ENCODE measurements around the gene VPS13D. TPM values are rescaled to one million over a fixed set of nuclear protein-coding genes. Genes with fewer than 3 reads are reported as not detected.

VPS13D gene
- total RNA-seq, 1 donor from 2014 or later = 88.9 TPM

DNA sequence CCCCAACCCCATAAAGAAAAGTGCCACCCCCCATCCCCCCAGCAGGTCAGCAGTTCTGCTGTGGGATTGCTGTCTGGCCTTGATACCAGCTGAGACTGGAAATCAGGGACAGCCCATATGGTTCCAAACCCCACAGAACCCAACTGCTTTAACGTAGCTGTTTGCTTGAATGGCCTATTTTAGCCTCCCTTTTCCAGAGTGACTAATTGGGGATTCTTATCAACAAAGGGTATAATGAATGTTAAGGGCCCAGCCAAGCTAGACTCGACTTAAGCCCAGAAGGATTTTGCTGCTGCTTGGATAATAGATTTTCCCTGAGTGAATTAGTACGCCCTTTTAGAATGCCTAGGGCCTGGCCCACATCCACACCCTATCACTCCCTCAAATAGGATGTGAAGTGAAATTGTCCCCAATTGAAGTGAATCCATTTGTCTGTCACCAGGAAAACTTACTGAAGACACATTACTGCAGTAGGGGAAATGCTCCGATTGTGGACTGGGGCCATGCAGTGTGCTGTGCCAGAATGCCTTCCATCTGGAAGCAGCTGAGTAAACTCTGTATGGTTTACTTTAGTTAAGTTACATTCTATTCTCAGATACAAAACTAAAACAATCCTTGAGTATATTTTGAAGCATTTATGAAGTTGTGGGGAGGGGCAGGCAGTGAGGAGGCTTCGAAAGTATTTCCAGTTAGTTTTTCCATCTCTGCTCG is 231.2 kb downstream of the VPS13D start:
- Histone ChIP-seq H3K4me1 (peaks cover 84% of the 10 kb centered on the region), H3K27ac (peak overlapping the region; percentile 77), H3K4me3 (no peak overlapping the region), H3K27me3 (no peaks in the 10 kb centered on the region), H3K36me3 (peaks cover 0 to 2% of the 10 kb centered on the region in 2 donors), H3K9me3 (no peaks in the 10 kb centered on the region)
- intact Hi-C loops (cut with DNase I) = no loop called here
- TF ChIP-seq, protein P1, sequence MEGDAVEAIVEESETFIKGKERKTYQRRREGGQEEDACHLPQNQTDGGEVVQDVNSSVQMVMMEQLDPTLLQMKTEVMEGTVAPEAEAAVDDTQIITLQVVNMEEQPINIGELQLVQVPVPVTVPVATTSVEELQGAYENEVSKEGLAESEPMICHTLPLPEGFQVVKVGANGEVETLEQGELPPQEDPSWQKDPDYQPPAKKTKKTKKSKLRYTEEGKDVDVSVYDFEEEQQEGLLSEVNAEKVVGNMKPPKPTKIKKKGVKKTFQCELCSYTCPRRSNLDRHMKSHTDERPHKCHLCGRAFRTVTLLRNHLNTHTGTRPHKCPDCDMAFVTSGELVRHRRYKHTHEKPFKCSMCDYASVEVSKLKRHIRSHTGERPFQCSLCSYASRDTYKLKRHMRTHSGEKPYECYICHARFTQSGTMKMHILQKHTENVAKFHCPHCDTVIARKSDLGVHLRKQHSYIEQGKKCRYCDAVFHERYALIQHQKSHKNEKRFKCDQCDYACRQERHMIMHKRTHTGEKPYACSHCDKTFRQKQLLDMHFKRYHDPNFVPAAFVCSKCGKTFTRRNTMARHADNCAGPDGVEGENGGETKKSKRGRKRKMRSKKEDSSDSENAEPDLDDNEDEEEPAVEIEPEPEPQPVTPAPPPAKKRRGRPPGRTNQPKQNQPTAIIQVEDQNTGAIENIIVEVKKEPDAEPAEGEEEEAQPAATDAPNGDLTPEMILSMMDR (IDR thresholded peaks at IDR 0.05) = no peak
- TF ChIP-seq POLR2AphosphoS5 (IDR thresholded peaks at IDR 0.05; ENCODE audit: insufficient read depth in 1 of 2, low read depth in 1 of 2) (peak in 1 of 2 donors; percentile 16), POLR2A (IDR thresholded peaks at IDR 0.05) (no peak)
- DNase-seq (ENCODE audit: extremely low spot score in 2 of 2) = no peak

DNA sequence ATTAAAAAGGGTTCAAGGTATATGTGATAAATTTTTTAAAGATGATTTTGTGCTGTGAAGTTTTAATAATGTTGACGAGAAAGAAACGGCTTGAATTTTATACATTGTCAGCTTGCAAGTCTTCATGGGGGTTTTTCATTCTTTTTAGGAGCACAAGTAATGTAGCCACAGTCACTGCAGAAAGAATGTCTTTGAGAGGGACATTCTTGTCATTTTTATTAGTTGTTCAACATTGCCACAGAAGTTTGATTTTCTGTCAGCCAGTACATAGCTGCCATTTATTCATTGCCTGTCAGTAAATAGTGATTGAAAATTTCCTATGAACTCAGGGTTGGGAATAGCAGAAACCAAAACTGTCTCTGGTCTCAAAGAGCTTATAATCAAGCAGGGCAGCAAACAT is 231.9 kb downstream of the VPS13D start:
- Histone ChIP-seq H3K27ac (peak overlapping the region; percentile 77), H3K4me1 (peaks cover 77% of the 10 kb centered on the region), H3K27me3 (no peaks in the 10 kb centered on the region), H3K4me3 (no peak overlapping the region), H3K9me3 (no peaks in the 10 kb centered on the region), H3K36me3 (no peaks in the 10 kb centered on the region)
- intact Hi-C loops (cut with DNase I) = no loop called here
- DNase-seq (ENCODE audit: extremely low spot score in 2 of 2) = no peak
- TF ChIP-seq POLR2A (IDR thresholded peaks at IDR 0.05) (no peak), POLR2AphosphoS5 (IDR thresholded peaks at IDR 0.05; ENCODE audit: insufficient read depth in 1 of 2, low read depth in 1 of 2) (no peak)
- TF ChIP-seq, protein P1 (IDR thresholded peaks at IDR 0.05) = no peak

DNA sequence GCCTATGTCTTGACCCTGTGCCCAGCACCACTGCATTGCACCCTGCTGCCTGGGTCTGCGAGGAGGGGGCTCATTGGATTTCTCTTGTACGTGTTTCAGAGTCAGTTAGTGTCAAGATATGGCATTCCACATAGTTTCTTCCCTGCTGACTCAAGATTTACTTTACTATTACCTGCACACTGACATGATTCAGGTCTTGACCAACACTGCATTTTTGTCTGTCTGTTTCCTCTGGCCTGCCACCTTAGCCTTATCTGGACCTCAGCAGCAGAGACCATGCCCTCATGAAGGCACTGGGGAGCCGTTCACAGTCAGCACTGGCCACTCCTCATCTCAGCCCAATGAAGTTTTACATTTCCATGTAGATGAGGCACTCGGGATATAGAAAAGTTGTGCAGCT is 232.8 kb downstream of the VPS13D start:
- no peak for TF ChIP-seq POLR2AphosphoS5 (IDR thresholded peaks at IDR 0.05; ENCODE audit: insufficient read depth in 1 of 2, low read depth in 1 of 2)
- TF ChIP-seq, protein P1 (IDR thresholded peaks at IDR 0.05) = no peak
- no peak for TF ChIP-seq POLR2A (IDR thresholded peaks at IDR 0.05)
- Histone ChIP-seq H3K9me3 (no peaks in the 10 kb centered on the region), H3K4me1 (peaks cover 69% of the 10 kb centered on the region), H3K36me3 (no peaks in the 10 kb centered on the region), H3K27ac (peak overlapping the region; percentile 77), H3K4me3 (no peak overlapping the region), H3K27me3 (no peaks in the 10 kb centered on the region)
- DNase-seq (ENCODE audit: extremely low spot score in 2 of 2) = no peak
- intact Hi-C loops (cut with DNase I) = no loop called here

DNA sequence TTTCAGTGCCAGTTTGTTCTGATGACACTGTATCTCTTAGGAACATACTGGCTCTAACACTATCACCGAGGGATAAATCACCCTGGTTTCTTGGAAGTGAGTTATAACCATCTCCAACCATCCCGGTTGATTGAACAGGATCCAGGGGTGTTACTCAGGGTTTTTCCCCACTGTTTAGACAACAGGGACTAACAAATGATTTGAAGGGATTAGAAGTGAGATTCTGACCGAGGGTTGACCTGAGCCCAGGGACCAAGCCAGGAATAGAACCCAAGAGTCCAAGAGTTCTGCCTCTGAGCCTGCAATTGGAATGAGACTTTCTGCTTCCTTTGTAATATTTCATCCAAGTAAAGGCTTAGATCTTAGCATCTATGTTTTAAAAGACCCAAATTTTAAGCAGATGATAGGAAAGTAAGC is 234.2 kb downstream of the VPS13D start:
- TF ChIP-seq POLR2A (IDR thresholded peaks at IDR 0.05) = no peak
- TF ChIP-seq POLR2AphosphoS5 (IDR thresholded peaks at IDR 0.05; ENCODE audit: insufficient read depth in 1 of 2, low read depth in 1 of 2) = no peak
- TF ChIP-seq, protein P1 (IDR thresholded peaks at IDR 0.05) = no peak
- H3K27ac ChIP-seq = peak overlapping the region; percentile 56
- H3K27me3 ChIP-seq = no peaks in the 10 kb centered on the region
- no peak overlapping the region for H3K4me3 ChIP-seq
- intact Hi-C loops (cut with DNase I) = no loop called here
- peaks cover 54% of the 10 kb centered on the region for H3K4me1 ChIP-seq
- no peaks in the 10 kb centered on the region for H3K9me3 ChIP-seq
- no peaks in the 10 kb centered on the region for H3K36me3 ChIP-seq
- DNase-seq (ENCODE audit: extremely low spot score in 2 of 2) = no peak

DNA sequence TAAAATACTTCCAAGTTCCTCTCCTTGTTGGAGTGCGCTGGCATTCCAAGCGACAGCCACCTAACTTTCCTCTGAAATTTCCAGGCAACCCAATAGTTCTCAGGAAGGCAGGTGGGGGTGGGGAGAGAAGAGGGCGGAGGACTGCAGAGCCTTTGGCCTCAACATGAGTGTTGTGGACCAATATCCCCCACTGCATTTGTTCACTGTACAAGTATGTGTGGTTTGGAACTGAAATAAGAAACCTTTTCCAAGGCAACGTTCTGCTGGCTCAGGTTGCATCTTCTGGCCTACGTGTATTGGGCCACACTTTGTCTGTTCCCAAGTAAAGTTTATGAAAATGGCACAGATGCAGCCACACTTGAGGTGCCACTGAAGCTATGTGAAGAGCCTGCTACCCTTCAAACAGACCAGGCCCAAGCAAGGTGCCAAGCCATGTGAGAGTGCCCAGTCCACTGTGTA is 234.8 kb downstream of the VPS13D start:
- DNase-seq (ENCODE audit: extremely low spot score in 2 of 2) = no peak
- Histone ChIP-seq H3K36me3 (no peaks in the 10 kb centered on the region), H3K4me1 (peaks cover 56% of the 10 kb centered on the region)

More for the DNA sequence above, 234.8 kb downstream of the VPS13D start:
- no peaks in the 10 kb centered on the region for H3K9me3 ChIP-seq
- no peaks in the 10 kb centered on the region for H3K27me3 ChIP-seq
- TF ChIP-seq POLR2AphosphoS5 (IDR thresholded peaks at IDR 0.05; ENCODE audit: insufficient read depth in 1 of 2, low read depth in 1 of 2) (no peak), POLR2A (IDR thresholded peaks at IDR 0.05) (no peak)
- TF ChIP-seq, protein P1 (IDR thresholded peaks at IDR 0.05) = no peak
- intact Hi-C loops (cut with DNase I) = no loop called here
- peak overlapping the region; percentile 25 for H3K27ac ChIP-seq
- H3K4me3 ChIP-seq = no peak overlapping the region

Data from vagina (tissue), 2 donors.